GM12892 (cell line): Measurements from ENCODE around the gene STAB2.

Experiments
- POLR2A ChIP-seq: IDR thresholded peaks from 2 replicates; pipeline ENCODE4 v1.6.1; 2011; ENCODE audit warnings: low read depth, low read length, control low read depth
- POLR2AphosphoS5 ChIP-seq: IDR thresholded peaks from 2 replicates; pipeline ENCODE4 v1.6.1; 2011; ENCODE audit warnings: low read depth, low read length, control low read depth

DNA sequence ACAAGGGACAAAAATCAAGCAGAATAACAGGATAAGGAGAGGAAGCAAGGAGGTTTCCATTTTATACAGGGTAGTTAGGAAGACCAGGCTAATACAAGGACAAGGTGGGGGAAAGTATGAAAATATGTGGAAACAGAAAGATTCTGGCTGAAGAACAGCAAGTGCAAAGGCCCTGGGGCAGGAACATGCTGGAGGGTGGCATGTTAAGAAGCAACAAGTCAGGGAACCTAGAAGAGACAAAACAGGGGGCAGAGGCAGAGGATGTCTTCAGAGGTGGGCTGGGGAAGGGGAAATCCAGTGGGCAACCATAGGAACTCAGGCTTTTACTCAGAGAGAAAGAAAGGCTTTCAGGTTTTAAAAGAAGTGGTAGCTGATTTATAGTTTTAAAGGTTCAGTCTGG, 199.1 kb downstream of the STAB2 start:
- TF ChIP-seq POLR2AphosphoS5 (no peak), POLR2A (no peak)
